Myocyte (in vitro differentiated cells): ENCODE data around the gene OTUD5. TPM values are rescaled to one million over a fixed set of nuclear protein-coding genes. Genes with fewer than 3 reads are reported as not detected.
"Not testable (repeated sequence)": the region's sequence is repeated elsewhere in the genome, so short reads cannot be mapped to it uniquely, and the experiment has no call there.

Experiments
- DNase-seq: peaks from one replicate; pipeline ENCODE4 v3.0.0-alpha.2; 2012; ENCODE audit warnings: low read depth
- total RNA-seq: library from RNA; depleted of rRNA; stranded (reverse); fragments of >200 nt; gene quantifications from 2 replicates; pipeline ENCODE4 v1.2.3, GENCODE V29; 2014

Gene OTUD5
- total RNA-seq, 1 donor from 2014 or later = 27.9 TPM

DNA sequence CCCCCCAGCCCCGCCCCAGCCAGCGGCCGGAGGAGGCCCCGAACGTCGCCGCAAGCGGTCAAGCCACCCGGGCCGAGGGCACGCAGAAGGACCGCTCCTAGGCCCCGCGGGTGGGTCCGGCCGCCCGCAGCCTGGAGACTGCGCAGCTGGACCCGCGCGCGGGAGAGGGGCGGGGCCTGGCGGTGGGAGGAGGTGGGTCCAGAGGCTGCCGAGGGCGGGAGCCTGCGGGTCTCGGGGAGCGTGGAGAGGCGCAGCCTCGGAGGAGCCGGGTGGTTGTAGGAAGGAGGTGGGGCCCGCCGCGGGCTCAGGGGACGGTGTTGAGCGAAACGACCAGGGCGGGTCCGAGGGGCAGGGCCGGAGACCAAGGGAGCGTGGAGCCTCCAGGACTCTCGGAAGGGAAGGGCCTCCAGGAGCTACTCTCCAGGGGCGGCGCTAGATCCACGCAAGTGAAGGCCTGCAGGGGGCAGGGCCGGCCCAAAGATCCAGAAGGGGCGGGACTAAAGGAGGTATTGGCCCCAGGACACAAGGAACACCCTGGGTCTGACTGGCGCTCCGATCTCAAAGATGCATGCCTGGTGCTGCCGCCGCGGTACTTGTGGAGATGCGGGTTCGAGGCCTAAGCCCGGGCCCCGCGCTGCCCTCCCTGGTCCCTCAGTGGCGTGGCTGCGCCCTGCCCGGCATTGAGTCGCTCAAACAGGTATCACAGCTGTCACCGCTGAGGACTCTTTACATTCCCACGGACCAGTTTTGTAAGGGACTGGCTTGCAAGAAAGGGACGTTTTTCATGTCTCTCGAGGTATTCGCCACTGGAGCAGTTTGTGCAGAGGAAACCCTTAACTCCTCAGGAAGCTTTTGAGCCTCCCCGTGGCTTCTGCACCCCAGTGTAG, 65.8 kb downstream of the OTUD5 start:
- DNase-seq = peak; percentile 85

DNA sequence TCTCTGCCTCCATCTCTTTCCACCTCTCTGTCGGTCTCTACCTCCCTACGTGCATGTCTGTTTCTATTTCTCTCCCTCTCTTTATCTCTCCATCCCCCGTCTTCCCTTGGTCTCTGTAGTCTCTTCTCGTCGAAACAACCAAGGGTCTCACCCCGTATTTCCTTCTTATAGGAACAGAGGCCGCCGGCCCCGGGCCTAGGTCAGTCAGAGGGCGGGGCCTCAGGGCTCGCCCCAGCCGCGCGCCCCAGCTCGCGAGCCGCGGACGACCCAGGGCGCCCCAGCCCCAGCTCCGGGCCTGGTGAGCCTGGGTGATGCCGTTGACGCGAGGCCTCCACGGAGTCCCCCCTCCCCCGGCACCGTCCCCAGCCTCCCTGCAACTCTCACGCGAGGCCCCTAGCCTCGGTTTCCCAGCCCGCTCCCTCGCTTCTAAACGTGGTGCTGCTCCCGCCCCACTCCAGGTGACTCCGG, 66.4 kb downstream of the OTUD5 start:
- DNase-seq = peak; percentile 2

DNA sequence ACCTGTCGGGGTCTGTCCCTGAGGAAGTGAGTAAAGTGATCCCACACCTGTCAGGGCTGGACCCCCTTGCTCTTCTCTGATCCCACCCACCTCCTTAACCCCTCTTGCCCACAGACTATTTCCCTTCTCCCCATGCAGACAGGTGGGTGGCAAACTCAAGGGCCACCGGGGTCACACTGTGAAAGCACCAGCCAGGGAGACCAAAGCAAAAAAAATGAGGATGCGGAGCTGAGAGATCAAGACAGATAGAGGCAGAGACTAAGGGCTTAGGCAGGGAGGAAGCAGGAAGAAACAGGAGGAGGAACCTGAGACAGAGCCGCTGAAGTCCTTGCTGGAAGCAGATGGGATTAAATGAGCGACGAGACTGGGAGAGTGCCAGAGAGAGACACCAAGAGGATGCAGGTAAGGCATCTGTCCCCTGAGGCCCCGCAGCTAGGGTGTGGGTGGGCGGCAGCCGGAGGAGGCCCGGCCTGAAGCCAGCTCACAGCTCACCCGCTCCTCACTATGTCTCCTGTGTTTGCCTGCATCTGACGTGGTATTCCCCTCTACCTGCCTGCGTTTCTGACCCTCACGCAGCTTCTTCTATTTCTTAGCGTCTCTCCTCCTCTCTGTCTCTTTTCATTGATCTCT, 67.0 kb downstream of the OTUD5 start:
- DNase-seq = no peak

DNA sequence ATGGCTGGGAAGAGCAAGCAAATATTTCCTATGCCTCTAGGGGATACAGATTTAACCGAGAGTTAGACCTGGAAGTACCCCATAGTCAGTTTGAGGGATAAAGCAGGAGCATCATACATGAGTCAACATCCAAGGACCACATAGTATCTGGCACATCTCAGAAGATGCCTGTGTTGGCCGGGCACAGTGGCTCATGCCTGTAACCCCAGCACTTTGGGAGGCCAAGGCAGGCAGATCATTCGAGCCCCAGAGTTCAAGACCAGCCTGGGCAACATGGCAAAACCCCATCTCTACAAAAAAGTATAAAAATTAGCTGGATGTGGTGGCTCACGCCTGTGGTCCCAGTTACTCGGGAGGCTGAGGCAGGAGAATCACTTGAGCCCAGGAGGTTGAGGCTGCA, 70.8 kb downstream of the OTUD5 start:
- not testable (repeated sequence) for DNase-seq

DNA sequence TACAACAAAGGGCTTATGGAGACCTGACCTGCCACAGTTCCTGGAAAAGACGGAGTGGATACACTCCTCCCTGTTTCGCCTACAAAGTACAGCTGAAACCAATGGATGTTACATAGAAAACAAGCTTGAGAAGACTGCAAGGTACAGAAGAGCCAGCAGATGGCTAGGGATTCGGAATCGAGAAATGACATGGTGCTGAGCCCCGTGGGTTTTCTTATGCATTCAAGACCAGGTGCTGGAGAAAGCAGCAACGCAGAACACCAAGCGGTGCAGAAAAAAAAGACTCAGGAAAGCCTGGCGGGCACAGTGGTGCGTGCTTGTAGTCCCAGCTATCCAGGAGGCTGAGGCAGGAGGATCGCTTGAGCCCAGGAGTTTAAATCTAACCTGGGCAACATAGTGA, 73.7 kb downstream of the OTUD5 start:
- DNase-seq = no peak

DNA sequence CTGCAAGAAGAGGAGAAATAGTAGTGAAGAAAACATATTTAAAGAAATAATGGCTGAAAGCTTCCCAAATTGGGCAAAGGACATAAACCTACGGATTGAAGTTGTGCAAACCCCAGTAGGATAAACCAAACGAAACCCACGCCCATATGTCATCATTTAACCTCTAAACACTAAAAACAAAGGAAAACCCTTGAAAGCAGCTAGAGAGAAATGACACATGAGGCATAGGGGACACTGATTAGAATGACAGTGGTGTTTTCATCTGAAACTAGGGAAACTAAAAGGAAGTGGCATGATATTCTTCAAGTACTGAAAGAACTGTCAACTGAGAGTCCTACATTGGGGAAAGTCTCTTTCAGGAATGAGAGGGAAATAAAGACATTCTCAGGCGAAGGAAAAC, 80.5 kb downstream of the OTUD5 start:
- DNase-seq = not testable (repeated sequence)

Other genes with a start within 250 kb of the OTUD5 start
- not detected in 2 replicates for gene GLOD5, start 195.9 kb downstream of the OTUD5 start, total RNA-seq
- gene GATA1, start 171.0 kb downstream of the OTUD5 start, total RNA-seq = not detected in 2 replicates
- gene HDAC6, start 155.5 kb downstream of the OTUD5 start, total RNA-seq = 60.8 and 75.5 TPM in 2 replicates
- gene ERAS, start 131.1 kb downstream of the OTUD5 start, total RNA-seq = not detected in 2 replicates
- 1.8 and 5.4 TPM in 2 replicates for gene PCSK1N, start 122.0 kb downstream of the OTUD5 start, total RNA-seq
- gene TIMM17B, start 59.8 kb downstream of the OTUD5 start, total RNA-seq = 52.4 and 64.3 TPM in 2 replicates
- gene PQBP1, start 59.7 kb downstream of the OTUD5 start, total RNA-seq = 37.6 and 44.7 TPM in 2 replicates
- gene SLC35A2, start 46.0 kb downstream of the OTUD5 start, total RNA-seq = 18.2 and 24.4 TPM in 2 replicates
- gene PIM2, start 38.6 kb downstream of the OTUD5 start, total RNA-seq = 4.6 and 6.2 TPM in 2 replicates
- gene KCND1, start 14.2 kb upstream of the OTUD5 start, total RNA-seq = 0.10 and 0.21 TPM in 2 replicates
- gene GRIPAP1, start 44.7 kb upstream of the OTUD5 start, total RNA-seq = 22.4 and 24.4 TPM in 2 replicates
- gene TFE3, start 85.8 kb upstream of the OTUD5 start, total RNA-seq = 36.9 and 39.6 TPM in 2 replicates
- not detected in 2 replicates for gene CCDC120, start 101.4 kb upstream of the OTUD5 start, total RNA-seq
- gene PRAF2, start 116.4 kb upstream of the OTUD5 start, total RNA-seq = 7.1 and 7.4 TPM in 2 replicates
- gene WDR45, start 122.3 kb upstream of the OTUD5 start, total RNA-seq = 49.3 and 64.3 TPM in 2 replicates
- 23.9 and 26.7 TPM in 2 replicates for gene GPKOW, start 166.1 kb upstream of the OTUD5 start, total RNA-seq
- 4.8 and 6.6 TPM in 2 replicates for gene MAGIX, start 205.2 kb upstream of the OTUD5 start, total RNA-seq
- gene PLP2, start 214.3 kb upstream of the OTUD5 start, total RNA-seq = 48.7 and 68.3 TPM in 2 replicates
- 6.6 TPM in 2 replicates for gene PRICKLE3, start 228.8 kb upstream of the OTUD5 start, total RNA-seq
- gene SYP, start 242.6 kb upstream of the OTUD5 start, total RNA-seq = 1.8 TPM in 2 replicates